ENCODE data around the gene STAG2.
A peak's percentile ranks its signal among the peaks of the same experiment; 100 is the strongest.

- TF ChIP-seq POLR2A (IDR thresholded peaks at IDR 0.05) = no peak
- TF ChIP-seq, protein P1, sequence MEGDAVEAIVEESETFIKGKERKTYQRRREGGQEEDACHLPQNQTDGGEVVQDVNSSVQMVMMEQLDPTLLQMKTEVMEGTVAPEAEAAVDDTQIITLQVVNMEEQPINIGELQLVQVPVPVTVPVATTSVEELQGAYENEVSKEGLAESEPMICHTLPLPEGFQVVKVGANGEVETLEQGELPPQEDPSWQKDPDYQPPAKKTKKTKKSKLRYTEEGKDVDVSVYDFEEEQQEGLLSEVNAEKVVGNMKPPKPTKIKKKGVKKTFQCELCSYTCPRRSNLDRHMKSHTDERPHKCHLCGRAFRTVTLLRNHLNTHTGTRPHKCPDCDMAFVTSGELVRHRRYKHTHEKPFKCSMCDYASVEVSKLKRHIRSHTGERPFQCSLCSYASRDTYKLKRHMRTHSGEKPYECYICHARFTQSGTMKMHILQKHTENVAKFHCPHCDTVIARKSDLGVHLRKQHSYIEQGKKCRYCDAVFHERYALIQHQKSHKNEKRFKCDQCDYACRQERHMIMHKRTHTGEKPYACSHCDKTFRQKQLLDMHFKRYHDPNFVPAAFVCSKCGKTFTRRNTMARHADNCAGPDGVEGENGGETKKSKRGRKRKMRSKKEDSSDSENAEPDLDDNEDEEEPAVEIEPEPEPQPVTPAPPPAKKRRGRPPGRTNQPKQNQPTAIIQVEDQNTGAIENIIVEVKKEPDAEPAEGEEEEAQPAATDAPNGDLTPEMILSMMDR (IDR thresholded peaks at IDR 0.05) = no peak
- peak in 1 of 2 donors; percentile 29 for TF ChIP-seq POLR2AphosphoS5 (IDR thresholded peaks at IDR 0.05; ENCODE audit: insufficient read depth in 1 of 2, low read depth in 1 of 2)
Measured at GRCh38 chrX:123971982-123972381, 10.5 kb downstream of the STAG2 start.
